Occipital lobe (tissue), 2 donors: Measurements from ENCODE around the gene HNRNPCL2. TPM values are rescaled to one million over a fixed set of nuclear protein-coding genes. Genes with fewer than 3 reads are reported as not detected.
"Not testable (repeated sequence)": the region's sequence is repeated elsewhere in the genome, so short reads cannot be mapped to it uniquely, and the experiment has no call there.

Experiments used
- DNase-seq: peaks from one replicate; lab custom pipeline; 2025; lab: John Stamatoyannopoulos, UW
- total RNA-seq: library from RNA; depleted of rRNA; stranded (reverse); fragments of >200 nt; gene quantifications from one replicate; pipeline ENCODE4 v1.2.3, GENCODE V29; 2014

HNRNPCL2 gene
- total RNA-seq, result not detected

DNA sequence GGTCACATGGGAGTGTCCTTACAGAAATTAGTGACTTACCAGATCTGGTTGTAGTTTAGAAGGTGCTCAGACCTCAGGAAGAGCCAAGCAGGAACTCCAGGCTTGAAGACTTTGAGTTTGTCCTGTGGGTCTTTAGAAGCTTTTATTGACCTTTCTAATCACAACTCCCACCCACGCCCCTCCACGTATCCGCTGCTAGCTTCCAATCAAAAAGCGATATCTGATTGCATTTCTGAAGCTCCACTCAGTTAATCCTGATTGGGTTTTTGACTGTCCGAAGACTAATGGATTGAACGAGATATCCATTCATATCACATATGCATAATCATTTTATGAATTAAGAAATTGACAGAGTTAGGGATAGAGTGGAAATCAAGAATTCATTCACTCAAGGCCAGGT lies at the start of gene HNRNPCL2:
Gene HNRNPCL2 (minus strand): TSS at position 101 of the 400 bp plus-strand sequence. CDS start 454 bp downstream, outside the sequence.
- not testable (repeated sequence) for DNase-seq

DNA sequence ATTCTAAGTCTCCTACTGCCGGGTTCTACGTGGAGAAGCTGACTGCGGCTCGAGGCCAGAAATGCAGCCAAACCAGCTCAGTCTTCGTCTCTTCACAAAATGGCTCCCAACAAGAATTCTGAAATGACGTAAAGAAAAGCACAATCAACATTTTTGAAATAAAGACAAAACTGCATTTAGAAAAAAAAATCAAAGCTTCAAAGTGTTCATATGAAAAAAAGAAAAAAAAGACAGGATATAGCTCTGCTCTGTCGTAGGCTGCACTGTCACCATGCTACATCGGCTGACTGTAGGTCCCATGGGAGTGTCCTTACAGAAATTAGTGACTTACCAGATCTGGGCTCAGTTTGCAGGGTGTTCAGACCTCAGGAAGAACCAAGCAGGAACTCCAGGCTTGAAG lies 48.9 kb upstream of the HNRNPCL2 start, which contains the start of gene HNRNPCL4:
Gene HNRNPCL4 (minus strand): TSS at position 101 of the 400 bp plus-strand sequence. CDS start 164 bp downstream, outside the sequence.
- DNase-seq, result not testable (repeated sequence)

DNA sequence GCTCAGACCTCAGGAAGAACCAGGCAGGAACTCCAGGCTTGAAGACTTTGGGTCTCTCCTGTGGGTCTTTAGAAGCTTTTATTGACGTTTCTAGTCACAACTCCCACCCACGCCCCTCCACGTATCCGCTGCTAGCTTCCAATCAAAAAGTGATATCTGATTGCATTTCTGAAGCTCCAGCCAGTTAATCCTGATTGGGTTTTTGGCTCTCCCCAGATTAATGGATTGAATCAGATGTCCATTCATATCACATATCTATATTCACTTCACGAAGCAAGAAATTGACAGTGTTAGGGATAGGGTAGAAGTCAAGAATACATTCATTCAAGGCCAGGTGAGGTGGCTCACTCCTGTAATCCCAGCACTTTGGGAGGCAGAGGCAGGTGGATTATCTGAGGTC lies 39.3 kb upstream of the HNRNPCL2 start, which contains the start of gene PRAMEF26:
Gene PRAMEF26 (minus strand): TSS at position 101 of the 400 bp plus-strand sequence. CDS start 2,914 bp downstream, outside the sequence.
- not testable (repeated sequence) for DNase-seq

DNA sequence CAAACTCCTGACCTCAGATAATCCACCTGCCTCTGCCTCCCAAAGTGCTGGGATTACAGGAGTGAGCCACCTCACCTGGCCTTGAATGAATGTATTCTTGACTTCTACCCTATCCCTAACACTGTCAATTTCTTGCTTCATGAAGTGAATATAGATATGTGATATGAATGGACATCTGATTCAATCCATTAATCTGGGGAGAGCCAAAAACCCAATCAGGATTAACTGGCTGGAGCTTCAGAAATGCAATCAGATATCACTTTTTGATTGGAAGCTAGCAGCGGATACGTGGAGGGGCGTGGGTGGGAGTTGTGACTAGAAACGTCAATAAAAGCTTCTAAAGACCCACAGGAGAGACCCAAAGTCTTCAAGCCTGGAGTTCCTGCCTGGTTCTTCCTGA lies 46.2 kb downstream of the HNRNPCL2 start, which contains the start of gene PRAMEF25:
Gene PRAMEF25 (plus strand): TSS at position 301 of the 400 bp plus-strand sequence. CDS start 2,920 bp downstream, outside the sequence.
- DNase-seq, result not testable (repeated sequence)

Other genes starting within 250 kb of the HNRNPCL2 start
- gene PRAMEF4, start 230.7 kb downstream of the HNRNPCL2 start, total RNA-seq, result not detected
- gene PRAMEF10, start 218.6 kb downstream of the HNRNPCL2 start, total RNA-seq, result not detected
- not detected for gene PRAMEF7, start 200.2 kb downstream of the HNRNPCL2 start, total RNA-seq
- gene PRAMEF6, start 169.3 kb downstream of the HNRNPCL2 start, total RNA-seq, result not detected
- gene PRAMEF27, start 60.3 kb downstream of the HNRNPCL2 start, total RNA-seq, result not detected
- gene HNRNPCL3, start 56.1 kb downstream of the HNRNPCL2 start, total RNA-seq, result not detected
- not detected for gene PRAMEF25, start 46.1 kb downstream of the HNRNPCL2 start, total RNA-seq
- gene PRAMEF26, start 39.2 kb upstream of the HNRNPCL2 start, total RNA-seq, result not detected
- gene HNRNPCL4, start 48.8 kb upstream of the HNRNPCL2 start, total RNA-seq, result not detected
- gene PRAMEF9, start 55.0 kb upstream of the HNRNPCL2 start, total RNA-seq, result not detected
- not detected for gene PRAMEF13, start 84.6 kb upstream of the HNRNPCL2 start, total RNA-seq
- gene PRAMEF18, start 109.3 kb upstream of the HNRNPCL2 start, total RNA-seq, result not detected
- gene PRAMEF5, start 137.3 kb upstream of the HNRNPCL2 start, total RNA-seq, result not detected
- not detected for gene PRAMEF8, start 168.3 kb upstream of the HNRNPCL2 start, total RNA-seq
- not detected for gene PRAMEF33, start 186.7 kb upstream of the HNRNPCL2 start, total RNA-seq
- not detected for gene PRAMEF15, start 198.7 kb upstream of the HNRNPCL2 start, total RNA-seq
- not detected for gene PRAMEF14, start 230.3 kb upstream of the HNRNPCL2 start, total RNA-seq